GM12875 (cell line): Measurements from ENCODE around the gene AGO4.
"Not testable (repeated sequence)": the region's sequence is repeated elsewhere in the genome, so short reads cannot be mapped to it uniquely, and the experiment has no call there.

Experiments used
- H3K4me3 ChIP-seq: one replicate; pipeline ENCODE4 v1.5.1; 2011; ENCODE audit warnings: low read depth, low read length, control low read depth
- TF ChIP-seq, protein P1 (sequence below): IDR thresholded peaks from 2 replicates; pipeline ENCODE4 v1.5.1; 2011; ENCODE audit warnings: low read depth, mild to moderate bottlenecking, control low read depth, inconsistent platforms, low read length, moderate library complexity, borderline replicate concordance; ENCODE audit not compliant: insufficient read depth

Gene AGO4

DNA sequence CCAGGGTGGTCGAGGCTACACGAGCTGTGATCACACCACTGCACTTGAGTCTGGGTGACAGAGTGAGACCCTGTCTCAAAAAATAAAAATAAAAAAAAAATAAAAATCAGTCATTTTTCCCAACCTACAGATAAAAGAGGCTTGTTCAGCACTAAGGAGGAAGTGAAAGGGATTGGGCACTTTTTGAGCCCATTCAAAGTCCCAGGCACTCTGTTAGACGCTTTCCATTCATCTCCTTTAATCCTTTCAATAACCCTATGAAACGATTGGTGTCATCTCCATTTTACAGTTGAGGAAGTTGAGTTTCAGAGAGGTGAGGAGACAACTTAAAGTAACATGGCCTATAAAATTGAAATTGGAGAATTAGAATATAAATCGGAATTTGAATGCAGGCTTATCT, 10.4 kb upstream of the AGO4 start:
- no peak overlapping the region for H3K4me3 ChIP-seq
- TF ChIP-seq, protein P1, sequence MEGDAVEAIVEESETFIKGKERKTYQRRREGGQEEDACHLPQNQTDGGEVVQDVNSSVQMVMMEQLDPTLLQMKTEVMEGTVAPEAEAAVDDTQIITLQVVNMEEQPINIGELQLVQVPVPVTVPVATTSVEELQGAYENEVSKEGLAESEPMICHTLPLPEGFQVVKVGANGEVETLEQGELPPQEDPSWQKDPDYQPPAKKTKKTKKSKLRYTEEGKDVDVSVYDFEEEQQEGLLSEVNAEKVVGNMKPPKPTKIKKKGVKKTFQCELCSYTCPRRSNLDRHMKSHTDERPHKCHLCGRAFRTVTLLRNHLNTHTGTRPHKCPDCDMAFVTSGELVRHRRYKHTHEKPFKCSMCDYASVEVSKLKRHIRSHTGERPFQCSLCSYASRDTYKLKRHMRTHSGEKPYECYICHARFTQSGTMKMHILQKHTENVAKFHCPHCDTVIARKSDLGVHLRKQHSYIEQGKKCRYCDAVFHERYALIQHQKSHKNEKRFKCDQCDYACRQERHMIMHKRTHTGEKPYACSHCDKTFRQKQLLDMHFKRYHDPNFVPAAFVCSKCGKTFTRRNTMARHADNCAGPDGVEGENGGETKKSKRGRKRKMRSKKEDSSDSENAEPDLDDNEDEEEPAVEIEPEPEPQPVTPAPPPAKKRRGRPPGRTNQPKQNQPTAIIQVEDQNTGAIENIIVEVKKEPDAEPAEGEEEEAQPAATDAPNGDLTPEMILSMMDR, result no peak

DNA sequence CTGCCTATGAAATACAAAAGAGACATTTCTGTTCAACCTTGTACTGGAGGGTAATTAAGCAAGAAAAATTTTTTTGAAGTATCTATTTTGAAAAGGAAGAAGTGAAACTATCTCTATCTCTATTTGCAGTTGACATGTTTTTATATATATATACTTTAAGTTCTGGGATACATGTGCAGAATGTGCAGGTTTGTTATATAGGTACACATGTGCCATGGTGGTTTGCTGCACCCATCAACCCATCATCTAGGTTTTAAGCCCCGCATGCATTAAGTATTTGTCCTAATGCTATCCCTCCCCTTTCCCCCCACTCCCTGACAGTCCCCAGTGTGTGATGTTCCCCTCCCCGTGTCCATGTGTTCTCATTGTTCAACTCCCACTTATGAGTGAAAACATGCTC, 9.8 kb upstream of the AGO4 start:
- not testable (repeated sequence) for H3K4me3 ChIP-seq

DNA sequence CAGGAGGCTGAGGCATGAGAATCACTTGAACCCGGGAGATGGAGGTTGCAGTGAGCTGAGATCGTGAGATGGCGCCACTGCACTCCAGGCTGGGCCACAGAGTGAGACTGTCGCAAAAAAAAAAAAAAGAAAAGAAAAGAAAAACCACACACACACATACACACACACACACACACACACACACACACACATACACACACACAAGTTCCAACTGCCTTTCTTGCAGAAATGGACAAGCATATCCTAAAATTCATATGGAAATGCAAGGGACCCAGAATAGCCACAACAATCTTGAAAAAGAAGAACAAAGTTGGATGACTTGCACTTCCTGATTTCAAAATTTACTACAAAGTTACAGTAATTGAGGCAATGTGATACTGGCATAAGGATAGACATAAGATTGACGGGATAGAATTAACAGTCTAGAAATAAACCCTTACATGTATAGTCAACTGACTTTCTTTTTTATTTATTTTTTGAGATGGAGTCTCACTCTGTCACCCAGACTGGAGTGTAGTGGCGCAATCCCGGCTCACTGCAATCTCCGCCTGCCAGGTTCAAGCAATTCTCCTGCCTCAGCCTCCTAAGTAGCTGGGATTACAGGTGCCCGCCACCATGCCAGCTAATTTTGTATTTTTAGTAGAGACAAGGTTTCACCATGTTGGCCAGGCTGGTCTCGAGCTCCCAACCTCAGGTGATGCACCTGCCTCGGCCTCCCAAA, 7.5 kb upstream of the AGO4 start:
- not testable (repeated sequence) for H3K4me3 ChIP-seq

DNA sequence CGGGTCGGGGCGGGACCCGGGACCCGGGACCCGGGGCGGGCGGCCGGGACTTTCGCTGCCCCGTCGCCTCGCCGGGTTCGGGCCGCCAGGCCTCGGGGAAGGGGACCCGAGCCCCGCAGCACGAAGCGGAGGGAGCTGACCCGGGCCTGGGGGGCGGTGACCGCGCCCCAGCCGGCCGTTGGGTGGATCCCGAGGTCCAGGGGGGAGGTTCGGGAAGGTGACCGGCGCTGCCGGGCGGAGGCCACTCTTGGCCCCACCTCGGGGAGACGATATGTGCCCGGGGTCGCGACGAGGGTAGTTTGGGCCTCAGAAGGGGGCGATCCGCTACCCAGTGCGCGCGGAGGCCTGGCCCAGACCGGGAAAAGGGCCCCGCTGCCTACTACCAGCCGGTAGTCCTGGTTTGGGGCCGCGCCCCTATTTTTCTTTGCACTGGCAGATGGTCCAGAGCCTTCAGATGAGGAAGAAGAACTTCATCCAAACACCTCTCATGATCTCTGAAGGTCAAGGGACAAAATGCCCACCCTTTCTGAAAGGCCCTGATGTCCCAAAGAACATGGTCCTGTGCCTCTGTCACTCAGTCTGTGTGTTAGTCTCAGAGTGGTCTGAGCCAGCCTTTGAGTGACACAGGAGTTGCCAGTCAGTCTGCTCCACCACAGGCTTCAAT, 766 bp downstream of the AGO4 start:
- H3K4me3 ChIP-seq, result peak overlapping the region; percentile 78
- TF ChIP-seq, protein P1, result no peak

DNA sequence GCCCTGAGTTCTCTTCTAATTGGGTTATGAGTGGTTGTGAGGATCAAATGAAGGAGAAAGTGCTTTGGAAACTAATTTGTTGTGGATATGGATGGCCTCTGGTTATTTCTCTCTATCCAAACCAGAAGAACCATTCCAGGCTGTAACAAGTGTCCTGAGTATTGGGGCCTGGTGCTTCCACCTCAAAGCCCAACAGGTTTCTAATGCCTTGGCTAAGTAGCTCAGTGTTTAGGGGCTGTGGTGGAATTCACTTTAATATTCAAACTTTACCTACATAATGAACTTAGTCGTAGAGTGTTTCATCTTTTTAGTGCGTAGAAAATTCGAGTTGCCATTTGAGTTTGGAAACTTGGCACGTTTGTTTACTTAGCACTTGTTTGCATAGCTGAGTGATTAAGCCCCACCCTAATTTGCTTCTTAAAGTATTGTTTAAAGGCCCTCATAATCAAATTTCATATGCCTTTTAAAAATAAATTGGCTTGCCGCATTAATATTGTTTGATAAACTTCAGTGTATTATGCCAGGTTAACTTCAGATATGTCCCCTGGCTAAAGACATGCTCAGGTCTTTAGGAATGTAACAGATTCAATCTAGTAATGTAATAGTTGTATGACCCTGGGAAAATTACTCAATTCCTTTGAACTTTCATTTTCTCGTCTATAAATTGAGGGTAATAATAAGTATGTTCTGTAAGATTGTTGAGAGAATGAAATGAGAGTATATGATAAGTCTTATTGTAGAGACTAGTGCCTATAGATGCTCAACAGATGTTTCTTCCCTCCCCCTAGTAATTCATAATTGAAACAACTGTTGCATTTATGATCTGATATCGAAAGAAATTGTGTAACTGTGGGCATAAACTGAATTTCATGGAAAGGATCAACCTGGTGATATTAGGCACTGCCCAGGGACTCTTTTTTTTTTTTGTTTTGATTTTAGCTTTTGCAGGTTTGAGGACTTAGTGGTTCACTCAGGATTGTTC, 1.6 kb downstream of the AGO4 start:
- TF ChIP-seq, protein P1, result no peak

DNA sequence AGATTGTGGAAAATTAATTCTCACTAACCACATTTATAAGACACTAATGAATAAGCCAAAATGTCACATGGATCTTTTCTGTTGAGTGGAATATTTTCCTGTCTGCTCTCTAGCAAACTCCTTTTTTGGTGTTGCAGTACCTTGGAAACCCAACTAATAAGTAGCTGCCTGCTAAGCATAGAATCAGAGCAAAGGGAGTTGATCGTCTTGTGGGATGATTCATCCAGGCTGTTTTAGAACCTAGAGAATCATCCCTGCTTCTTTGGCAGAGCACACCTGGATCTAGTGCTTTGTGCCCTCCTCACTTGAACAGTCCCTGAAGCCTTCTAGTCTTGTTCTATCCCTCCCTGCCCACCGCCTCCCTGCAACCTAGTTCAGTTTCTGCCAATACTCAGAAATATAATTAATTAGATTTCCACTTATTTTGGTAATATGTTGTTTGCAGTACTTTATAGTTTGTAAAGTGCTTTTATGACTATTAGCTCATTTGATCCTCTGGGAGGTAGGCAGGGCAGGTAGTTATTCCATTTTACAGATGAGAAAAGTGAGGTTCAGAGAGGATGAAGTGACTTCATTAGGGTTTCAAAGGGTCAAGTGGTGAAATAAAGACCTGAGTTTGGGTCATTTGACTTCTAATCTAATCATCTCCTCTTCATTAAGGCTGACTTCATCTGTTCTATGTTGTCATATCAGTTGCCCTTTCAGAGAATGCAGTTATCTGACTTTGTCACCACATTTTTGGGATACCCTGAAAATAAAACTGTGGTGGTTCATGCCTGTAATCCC, 2.5 kb downstream of the AGO4 start:
- H3K4me3 ChIP-seq, result no peak overlapping the region
- TF ChIP-seq, protein P1, result no peak

More for the DNA sequence above, 1.6 kb downstream of the AGO4 start:
- H3K4me3 ChIP-seq, result peak overlapping the region; percentile 78

DNA sequence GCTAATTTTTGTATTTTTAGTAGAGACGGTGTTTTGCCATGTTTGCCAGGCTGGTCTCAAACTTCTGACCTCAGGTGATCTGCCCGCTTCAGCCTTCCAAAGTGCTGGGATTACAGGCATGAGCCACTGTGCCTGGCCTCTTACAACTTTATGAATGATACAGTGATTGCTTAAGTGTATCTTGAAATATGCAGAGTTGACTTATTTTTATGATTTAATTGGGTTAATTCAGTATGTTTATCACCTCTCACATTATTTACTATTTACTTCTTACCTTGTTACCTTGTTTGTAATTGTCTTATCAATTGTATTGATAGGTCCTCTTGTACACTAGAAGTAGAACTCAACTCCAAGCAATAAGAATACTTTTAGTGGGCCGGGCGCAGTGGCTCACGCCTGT, 4.9 kb downstream of the AGO4 start:
- not testable (repeated sequence) for H3K4me3 ChIP-seq

DNA sequence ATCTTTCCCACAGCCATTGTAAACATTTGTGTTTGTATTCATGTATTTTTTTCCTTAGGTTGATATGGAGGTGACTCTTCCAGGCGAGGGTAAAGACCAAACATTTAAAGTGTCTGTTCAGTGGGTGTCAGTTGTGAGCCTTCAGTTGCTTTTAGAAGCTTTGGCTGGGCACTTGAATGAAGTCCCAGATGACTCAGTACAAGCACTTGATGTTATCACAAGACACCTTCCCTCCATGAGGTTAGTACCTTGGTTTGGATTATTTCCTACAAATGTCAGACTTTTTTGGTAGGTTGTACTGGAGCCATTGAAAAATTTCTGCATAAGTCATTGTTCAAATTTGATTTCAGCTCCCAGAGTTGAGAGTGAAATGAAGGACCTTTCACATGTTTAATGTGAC, 17.4 kb downstream of the AGO4 start:
- H3K4me3 ChIP-seq, result no peak overlapping the region
- TF ChIP-seq, protein P1, result no peak
